Muscle layer of duodenum (tissue), 2 donors: ENCODE measurements around the gene RASAL1.

Source experiments
- H3K27ac ChIP-seq: one replicate; pipeline ENCODE4 v1.7.0; 2013; ENCODE audit warnings: mild to moderate bottlenecking, low read length
- H3K27me3 ChIP-seq: one replicate; pipeline ENCODE4 v1.7.0; 2013; ENCODE audit warnings: low read depth, mild to moderate bottlenecking, control low read depth, low read length
- H3K36me3 ChIP-seq, 2 donors: one replicate each; pipeline ENCODE4 v1.7.0; 2013; ENCODE audit warnings: low read length in 2 of 2, control low read depth in 1 of 2, mild to moderate bottlenecking in 1 of 2; ENCODE audit not compliant: insufficient read depth in 2 of 2, control insufficient read depth in 1 of 2
- H3K4me1 ChIP-seq, 2 donors: one replicate each; pipeline ENCODE4 v1.7.0; 2013; ENCODE audit warnings: low read length in 2 of 2, mild to moderate bottlenecking in 2 of 2, control low read depth in 1 of 2, moderate library complexity in 1 of 2; ENCODE audit not compliant: insufficient read depth in 2 of 2, control insufficient read depth in 1 of 2
- H3K4me3 ChIP-seq, 2 donors: one replicate each; pipeline ENCODE4 v1.7.0; 2013; ENCODE audit warnings: low read length in 2 of 2, low read depth in 1 of 2, mild to moderate bottlenecking in 1 of 2
- H3K9me3 ChIP-seq, 2 donors: one replicate each; pipeline ENCODE4 v1.7.0; 2013; ENCODE audit warnings: low read length in 2 of 2, control low read depth in 1 of 2, mild to moderate bottlenecking in 1 of 2; ENCODE audit not compliant: control insufficient read depth in 1 of 2
- donor health status: healthy.

The RASAL1 gene

GRCh38 chr12:113056381-113056630, 79.3 kb downstream of the RASAL1 start:
- Histone ChIP-seq H3K4me1 (peaks cover 0 to 10% of the 10 kb centered on the region in 2 donors), H3K36me3 (no peaks in the 10 kb centered on the region), H3K4me3 (peak overlapping the region; percentile 11 to 65), H3K9me3 (no peaks in the 10 kb centered on the region), H3K27me3 (peaks cover 8% of the 10 kb centered on the region), H3K27ac (no peak overlapping the region)

DNA sequence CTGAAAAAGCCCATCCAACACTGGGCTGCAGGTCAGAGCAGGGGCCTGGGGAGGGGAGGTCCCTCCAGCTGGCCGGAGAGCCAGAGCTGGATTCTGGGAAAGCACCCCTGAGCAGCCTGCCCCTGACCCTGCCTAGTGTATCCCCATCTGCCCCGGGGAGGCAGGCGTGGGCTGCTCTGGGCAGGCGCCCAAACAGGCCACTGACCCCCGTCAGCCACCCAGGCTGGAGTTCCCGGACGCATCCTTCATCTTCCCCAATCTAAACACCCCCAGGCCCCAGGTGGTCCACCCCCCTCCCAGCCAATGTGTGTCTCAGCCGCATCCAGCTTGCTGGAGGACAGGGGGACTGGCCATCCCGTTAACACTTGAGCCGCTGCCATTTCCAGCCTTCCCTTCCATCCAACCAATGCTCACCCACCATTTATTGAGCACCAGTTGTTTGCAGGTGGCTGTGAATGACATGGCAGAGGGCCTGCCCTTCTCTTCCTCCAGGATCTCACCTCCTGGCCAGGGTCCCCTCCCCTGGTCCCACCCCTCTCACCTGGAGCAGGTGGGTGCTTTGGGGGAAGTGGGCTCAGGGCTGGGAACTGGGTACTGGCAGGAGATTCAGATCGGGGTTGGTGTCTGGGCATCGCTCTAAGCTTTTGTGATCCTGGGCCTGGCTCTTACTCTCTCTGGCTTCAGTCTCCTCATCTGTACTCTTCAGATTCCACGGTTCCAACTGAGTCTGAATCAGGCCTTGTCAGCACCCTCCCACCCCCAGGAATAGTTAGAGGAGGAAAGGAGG, 79.8 kb downstream of the RASAL1 start:
- H3K27ac ChIP-seq = no peak overlapping the region
- peaks cover 0 to 10% of the 10 kb centered on the region in 2 donors for H3K4me1 ChIP-seq
- no peaks in the 10 kb centered on the region for H3K36me3 ChIP-seq
- H3K9me3 ChIP-seq = no peaks in the 10 kb centered on the region
- H3K4me3 ChIP-seq = peak overlapping the region in 1 of 2 donors; percentile 65
- peaks cover 8% of the 10 kb centered on the region for H3K27me3 ChIP-seq

DNA sequence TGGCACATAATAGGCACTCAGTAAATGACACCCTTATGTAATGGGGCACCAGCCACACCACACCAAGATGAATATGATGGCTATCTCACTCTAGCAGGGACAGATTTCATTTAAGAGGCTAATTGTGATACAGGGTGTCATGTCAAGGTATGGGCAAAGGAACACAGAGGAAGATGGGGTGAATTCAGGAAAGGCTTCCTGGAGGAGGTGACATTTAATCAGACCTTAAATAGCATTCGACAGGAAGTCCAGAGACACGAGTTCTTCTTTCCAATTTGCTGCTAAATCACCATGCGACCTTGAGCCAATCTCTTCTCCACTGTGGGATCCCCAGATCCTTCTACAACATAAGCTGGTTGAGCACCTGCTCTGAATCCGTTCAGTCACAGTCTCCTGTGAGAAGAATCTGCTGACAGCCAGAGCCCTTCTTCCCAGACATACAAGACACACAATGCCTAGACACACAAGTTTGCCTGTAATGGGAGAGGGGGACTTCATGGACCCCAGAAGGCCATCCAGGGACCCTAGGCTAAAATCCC, 80.5 kb downstream of the RASAL1 start:
- Histone ChIP-seq H3K4me1 (peaks cover 0 to 10% of the 10 kb centered on the region in 2 donors), H3K36me3 (no peaks in the 10 kb centered on the region), H3K27ac (no peak overlapping the region), H3K27me3 (peaks cover 8% of the 10 kb centered on the region), H3K9me3 (no peaks in the 10 kb centered on the region), H3K4me3 (no peak overlapping the region)

DNA sequence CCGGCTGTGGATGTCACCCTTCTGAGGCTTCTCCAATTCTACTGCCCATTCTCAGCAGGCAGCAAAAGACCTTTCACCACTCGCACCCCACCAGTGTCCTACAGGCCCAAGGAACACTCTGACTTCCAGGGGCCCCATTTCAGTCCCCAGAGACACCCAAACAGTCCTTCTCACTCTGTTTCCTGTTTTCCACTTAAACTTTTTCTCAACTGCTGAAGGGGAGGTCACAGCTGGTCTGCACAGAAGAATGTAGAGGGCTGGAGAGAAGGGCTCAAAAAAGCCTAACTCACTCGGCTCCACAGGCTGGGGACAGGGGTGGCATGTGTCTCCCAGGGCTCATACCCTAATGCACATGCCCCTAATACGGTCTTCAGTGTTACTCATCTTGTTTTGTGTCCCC, 83.2 kb downstream of the RASAL1 start:
- Histone ChIP-seq H3K4me1 (peaks cover 0 to 8% of the 10 kb centered on the region in 2 donors), H3K36me3 (no peaks in the 10 kb centered on the region), H3K4me3 (no peak overlapping the region), H3K27me3 (peaks cover 8% of the 10 kb centered on the region), H3K9me3 (no peaks in the 10 kb centered on the region), H3K27ac (no peak overlapping the region)

- no peaks in the 10 kb centered on the region for H3K36me3 ChIP-seq
- H3K27ac ChIP-seq = no peak overlapping the region
- H3K27me3 ChIP-seq = peaks cover 8% of the 10 kb centered on the region
- no peak overlapping the region for H3K4me3 ChIP-seq
- H3K9me3 ChIP-seq = no peaks in the 10 kb centered on the region
- peaks cover 0 to 3% of the 10 kb centered on the region in 2 donors for H3K4me1 ChIP-seq
Measured at GRCh38 chr12:113051759-113052158, 83.8 kb downstream of the RASAL1 start.

GRCh38 chr12:113050795-113051194, 84.8 kb downstream of the RASAL1 start:
- no peaks in the 10 kb centered on the region for H3K9me3 ChIP-seq
- no peak overlapping the region for H3K4me3 ChIP-seq
- peaks cover under 1% of the 10 kb centered on the region for H3K27me3 ChIP-seq
- H3K4me1 ChIP-seq = no peaks in the 10 kb centered on the region
- no peak overlapping the region for H3K27ac ChIP-seq
- no peaks in the 10 kb centered on the region for H3K36me3 ChIP-seq

DNA sequence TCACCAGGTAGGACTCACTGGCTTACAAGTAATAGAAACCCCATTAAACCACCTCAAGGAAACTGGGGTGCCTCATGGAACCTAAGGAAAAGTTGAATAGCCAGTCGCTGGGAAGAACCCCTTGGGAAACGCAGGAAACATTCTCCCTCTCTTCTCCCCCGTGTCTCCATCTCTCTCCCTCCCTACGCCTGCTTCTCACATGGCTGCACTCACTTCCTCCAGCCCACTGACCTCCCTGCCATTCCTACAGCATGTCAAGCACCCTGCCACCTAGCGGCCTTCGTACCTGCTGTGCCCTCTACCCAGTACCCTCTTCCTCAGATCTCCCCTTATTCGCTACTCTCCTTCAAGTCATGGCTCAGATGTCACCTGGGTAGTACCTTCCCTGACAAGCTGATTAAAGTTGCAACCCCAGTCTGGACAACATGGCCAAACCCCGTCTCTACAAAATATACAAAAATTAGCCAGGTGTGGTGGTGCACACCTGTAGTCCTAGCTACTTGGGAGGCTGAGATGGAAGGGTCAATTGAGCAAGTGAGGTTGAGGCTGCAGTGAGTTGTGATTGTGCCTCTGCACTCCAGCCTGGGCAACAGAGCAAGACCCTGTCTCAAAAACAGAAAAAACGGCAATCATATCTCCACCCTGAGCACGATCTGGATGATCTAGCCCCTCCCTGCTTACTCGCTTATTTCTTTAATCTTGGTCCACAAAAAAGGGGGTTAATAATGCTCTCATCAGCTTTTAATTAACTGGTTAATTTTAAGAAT, 85.4 kb downstream of the RASAL1 start:
- Histone ChIP-seq H3K4me1 (no peaks in the 10 kb centered on the region), H3K27me3 (no peaks in the 10 kb centered on the region), H3K4me3 (no peak overlapping the region), H3K36me3 (no peaks in the 10 kb centered on the region), H3K27ac (no peak overlapping the region), H3K9me3 (no peaks in the 10 kb centered on the region)
